Measurements from ENCODE around the gene OR52B2.

The OR52B2 gene

DNA sequence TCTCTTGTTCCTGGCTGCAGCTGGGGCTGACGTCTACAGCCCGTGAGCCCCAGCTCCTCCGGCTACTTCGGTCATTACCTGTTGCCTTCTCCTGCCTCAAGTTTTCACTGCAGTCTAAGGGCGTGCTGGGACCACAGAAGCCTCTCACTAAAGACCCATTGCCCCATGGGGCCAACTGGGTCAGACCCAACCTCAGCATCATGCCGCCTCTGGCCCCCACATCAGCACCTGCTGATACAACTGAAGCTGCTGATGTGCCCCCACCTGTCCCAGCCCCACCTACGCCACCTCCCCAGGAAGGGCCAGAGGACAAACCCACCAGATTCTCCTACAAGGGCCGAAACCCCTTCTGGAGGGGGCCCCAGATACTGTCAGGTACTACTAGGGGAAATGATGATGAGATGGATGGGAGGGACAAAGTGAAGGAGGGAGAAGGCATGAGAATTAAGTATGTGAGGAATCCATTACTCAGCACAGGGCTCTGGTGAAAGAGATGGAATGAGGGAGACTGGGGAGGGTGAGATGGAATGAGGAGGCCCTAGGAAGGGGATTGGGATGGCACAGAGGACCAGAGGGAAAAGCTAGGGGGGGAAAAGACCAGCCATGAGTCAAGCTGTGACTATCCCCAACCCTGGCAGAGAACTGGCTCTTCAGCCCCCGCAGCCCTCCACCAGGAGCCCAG lies 40.3 kb upstream of the OR52B2 start:
- Histone ChIP-seq H3K4me1 (no peaks in the 10 kb centered on the region), H3K4me2 (ENCODE audit: low read length) (no peak overlapping the region), H2AFZ (no peak overlapping the region), H3K27me3 (ENCODE audit: control insufficient read depth, insufficient read depth, low read length) (no peaks in the 10 kb centered on the region), H3K27ac (no peak overlapping the region), H3K9me3 (ENCODE audit: control insufficient read depth, low read length) (no peaks in the 10 kb centered on the region), H3K4me3 (ENCODE audit: low read depth, low read length) (no peak overlapping the region), H3K79me2 (no peaks in the 10 kb centered on the region), H3K9ac (no peak overlapping the region), H3K36me3 (ENCODE audit: control insufficient read depth, insufficient read depth, low read length) (no peaks in the 10 kb centered on the region)
- TF ChIP-seq, protein P1, sequence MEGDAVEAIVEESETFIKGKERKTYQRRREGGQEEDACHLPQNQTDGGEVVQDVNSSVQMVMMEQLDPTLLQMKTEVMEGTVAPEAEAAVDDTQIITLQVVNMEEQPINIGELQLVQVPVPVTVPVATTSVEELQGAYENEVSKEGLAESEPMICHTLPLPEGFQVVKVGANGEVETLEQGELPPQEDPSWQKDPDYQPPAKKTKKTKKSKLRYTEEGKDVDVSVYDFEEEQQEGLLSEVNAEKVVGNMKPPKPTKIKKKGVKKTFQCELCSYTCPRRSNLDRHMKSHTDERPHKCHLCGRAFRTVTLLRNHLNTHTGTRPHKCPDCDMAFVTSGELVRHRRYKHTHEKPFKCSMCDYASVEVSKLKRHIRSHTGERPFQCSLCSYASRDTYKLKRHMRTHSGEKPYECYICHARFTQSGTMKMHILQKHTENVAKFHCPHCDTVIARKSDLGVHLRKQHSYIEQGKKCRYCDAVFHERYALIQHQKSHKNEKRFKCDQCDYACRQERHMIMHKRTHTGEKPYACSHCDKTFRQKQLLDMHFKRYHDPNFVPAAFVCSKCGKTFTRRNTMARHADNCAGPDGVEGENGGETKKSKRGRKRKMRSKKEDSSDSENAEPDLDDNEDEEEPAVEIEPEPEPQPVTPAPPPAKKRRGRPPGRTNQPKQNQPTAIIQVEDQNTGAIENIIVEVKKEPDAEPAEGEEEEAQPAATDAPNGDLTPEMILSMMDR (IDR thresholded peaks at IDR 0.05), result no peak

DNA sequence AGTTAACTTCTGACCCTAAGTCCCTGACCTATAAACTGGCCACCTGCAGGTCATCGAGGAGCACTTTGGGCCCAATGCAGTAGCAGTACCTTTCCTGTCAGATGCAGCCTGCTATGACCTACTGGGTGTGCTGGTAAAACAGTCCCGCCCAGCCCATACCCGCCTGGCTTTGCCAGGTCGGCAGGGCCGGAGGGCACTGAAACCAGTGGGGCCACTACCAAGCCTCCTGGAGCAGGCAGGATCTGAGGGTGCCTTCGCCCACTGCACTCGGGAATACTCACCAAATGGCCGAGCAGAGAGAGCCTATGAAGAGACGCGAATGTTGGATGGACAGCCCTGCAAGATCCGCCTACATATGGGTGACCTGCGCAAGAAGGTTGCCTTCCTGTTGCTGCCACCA lies 39.7 kb upstream of the OR52B2 start:
- H3K27me3 ChIP-seq (ENCODE audit: control insufficient read depth, insufficient read depth, low read length), result no peaks in the 10 kb centered on the region
- no peak overlapping the region for H3K4me2 ChIP-seq (ENCODE audit: low read length)
- TF ChIP-seq, protein P1 (IDR thresholded peaks at IDR 0.05), result no peak
- H3K4me1 ChIP-seq, result no peaks in the 10 kb centered on the region
- no peak overlapping the region for H2AFZ ChIP-seq
- no peak overlapping the region for H3K27ac ChIP-seq
- H3K4me3 ChIP-seq (ENCODE audit: low read depth, low read length), result no peak overlapping the region
- no peaks in the 10 kb centered on the region for H3K36me3 ChIP-seq (ENCODE audit: control insufficient read depth, insufficient read depth, low read length)
- H3K9me3 ChIP-seq (ENCODE audit: control insufficient read depth, low read length), result no peaks in the 10 kb centered on the region
- no peaks in the 10 kb centered on the region for H3K79me2 ChIP-seq
- no peak overlapping the region for H3K9ac ChIP-seq

DNA sequence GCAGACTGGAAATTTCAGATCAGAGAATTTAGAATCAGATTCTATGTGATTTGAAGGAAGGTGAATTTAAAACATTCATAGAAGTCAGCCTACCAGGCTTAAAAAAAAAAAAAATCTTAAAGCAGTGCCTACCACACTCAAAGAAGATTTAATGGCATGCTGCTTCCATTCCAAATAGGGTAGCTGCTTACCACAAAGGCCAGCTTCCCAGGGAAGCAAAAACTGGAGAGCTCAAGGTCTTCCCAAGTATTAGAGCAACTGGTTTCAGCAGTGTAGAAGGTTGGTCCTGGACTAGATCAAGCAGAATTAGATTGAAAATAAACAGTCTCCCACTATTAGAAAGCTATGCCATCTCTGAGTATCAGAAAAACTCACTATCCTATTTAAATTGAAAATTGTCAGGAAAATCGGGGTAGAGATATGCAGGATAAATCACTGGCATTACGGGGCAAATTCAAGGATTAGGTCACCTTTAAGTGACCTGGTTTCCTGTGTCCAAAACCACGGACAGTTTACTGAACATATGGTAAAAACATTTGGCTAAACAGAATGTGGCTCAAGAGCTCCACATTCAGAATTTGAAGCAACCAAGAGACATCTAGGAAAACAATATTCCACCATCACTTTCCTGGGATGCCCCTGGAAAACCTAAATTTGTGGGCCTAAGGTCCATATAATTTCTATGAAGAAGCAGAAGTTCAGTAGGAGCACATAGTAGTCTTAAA lies 36.5 kb upstream of the OR52B2 start:
- TF ChIP-seq, protein P1 (IDR thresholded peaks at IDR 0.05), result no peak
- Histone ChIP-seq H3K36me3 (ENCODE audit: control insufficient read depth, insufficient read depth, low read length) (no peaks in the 10 kb centered on the region), H3K9me3 (ENCODE audit: control insufficient read depth, low read length) (no peaks in the 10 kb centered on the region), H3K27me3 (ENCODE audit: control insufficient read depth, insufficient read depth, low read length) (no peaks in the 10 kb centered on the region), H3K4me1 (no peaks in the 10 kb centered on the region), H2AFZ (no peak overlapping the region), H3K9ac (no peak overlapping the region), H3K79me2 (no peaks in the 10 kb centered on the region), H3K4me2 (ENCODE audit: low read length) (no peak overlapping the region), H3K27ac (no peak overlapping the region), H3K4me3 (ENCODE audit: low read depth, low read length) (no peak overlapping the region)

DNA sequence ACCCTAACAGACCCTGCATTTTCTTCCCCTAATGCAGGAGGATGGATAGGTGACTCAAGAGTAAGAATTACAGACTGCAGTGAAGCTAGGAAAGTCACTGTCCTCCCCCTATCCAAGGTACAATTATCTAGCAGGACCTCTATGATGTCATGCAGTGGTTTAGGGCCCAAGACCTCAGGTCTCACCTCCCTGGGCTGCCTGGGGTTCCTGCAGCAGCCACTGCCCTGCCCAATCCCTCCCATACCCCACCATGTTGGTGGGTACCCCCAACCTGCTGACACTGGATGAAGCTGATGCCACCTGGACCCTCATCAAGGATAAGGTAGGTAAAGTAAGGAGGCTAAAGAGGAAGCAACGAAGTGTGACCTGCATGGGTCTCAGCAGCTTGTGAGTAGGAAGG lies 35.2 kb upstream of the OR52B2 start, which contains the start of gene C11orf42:
Gene C11orf42 (plus strand): TSS at position 192 of the 400 bp plus-strand sequence. CDS start 59 bp downstream, at position 251.
- H3K36me3 ChIP-seq (ENCODE audit: control insufficient read depth, insufficient read depth, low read length), result no peaks in the 10 kb centered on the region
- H3K27ac ChIP-seq, result no peak within 1 kb of the TSS
- no peak within 1 kb of the TSS for H3K4me2 ChIP-seq (ENCODE audit: low read length)
- no peak within 1 kb of the TSS for H3K4me3 ChIP-seq (ENCODE audit: low read depth, low read length)
- no peaks in the 10 kb centered on the region for H3K4me1 ChIP-seq
- no peak within 1 kb of the TSS for H3K9ac ChIP-seq
- TF ChIP-seq, protein P1 (IDR thresholded peaks at IDR 0.05), result no peak
- no peaks in the 10 kb centered on the region for H3K27me3 ChIP-seq (ENCODE audit: control insufficient read depth, insufficient read depth, low read length)
- no peak within 1 kb of the TSS for H2AFZ ChIP-seq
- H3K79me2 ChIP-seq, result no peaks in the 10 kb centered on the region
- no peaks in the 10 kb centered on the region for H3K9me3 ChIP-seq (ENCODE audit: control insufficient read depth, low read length)

Data from parathyroid adenoma (tissue), 2 donors.